Esophagus squamous epithelium (tissue), 5 donors: ENCODE measurements around the gene FNIP2. TPM values are rescaled to one million over a fixed set of nuclear protein-coding genes. Genes with fewer than 3 reads are reported as not detected.
"Not testable (repeated sequence)": the region's sequence is repeated elsewhere in the genome, so short reads cannot be mapped to it uniquely, and the experiment has no call there.

Experiments used
- DNase-seq: peaks from one replicate; lab custom pipeline; 2025; lab: John Stamatoyannopoulos, UW
- H3K27ac ChIP-seq, 4 donors: fragments of 200-600 bp; sonication (generic); one replicate each; pipeline ENCODE4 v1.5.1; 2016 to 2019; ENCODE audit warnings: mild to moderate bottlenecking in 1 of 4
- H3K27me3 ChIP-seq, 4 donors: fragments of 200-600 bp; sonication (generic); 1 replicate in 3 of 4; 2 replicates in 1 of 4; pipeline versions ENCODE4 v1.5.1 to v1.6.0; 2017 to 2021; ENCODE audit warnings: antibody characterized with exemption in 1 of 4
- H3K36me3 ChIP-seq, 3 donors: fragments of 200-600 bp; sonication (generic); one replicate each; pipeline ENCODE4 v1.5.1; 2016 to 2019
- H3K4me1 ChIP-seq, 3 donors: fragments of 200-600 bp; sonication (generic); one replicate each; pipeline ENCODE4 v1.5.1; 2017 to 2019
- H3K4me3 ChIP-seq, 4 donors: fragments of 200-600 bp; sonication (generic); 1 replicate in 3 of 4; 2 replicates in 1 of 4; pipeline ENCODE4 v1.5.1; 2016 to 2019; ENCODE audit warnings: mild to moderate bottlenecking in 2 of 4, moderate library complexity in 1 of 4
- H3K9me3 ChIP-seq, 3 donors: fragments of 200-600 bp; sonication (generic); one replicate each; pipeline ENCODE4 v1.5.1; 2016 to 2019
- CTCF ChIP-seq, 6 experiments: fragments of 450-650 bp in 4 of 6; fragments of 200-600 bp in 2 of 6; sonication (generic) in 2 of 6; IDR thresholded peaks; one replicate each; pipeline ENCODE4 v1.5.1; 2016 to 2019; ENCODE audit warnings: antibody characterized with exemption in 6 of 6, mild to moderate bottlenecking in 4 of 6, moderate library complexity in 4 of 6
- POLR2A ChIP-seq, 4 donors: fragments of 450-650 bp; IDR thresholded peaks; one replicate each; pipeline ENCODE4 v1.6.1; 2017; ENCODE audit warnings: antibody characterized with exemption in 4 of 4, mild to moderate bottlenecking in 4 of 4, moderate library complexity in 3 of 4
- WGBS, 2 donors: methylation state at CpG; one replicate each; pipeline ENCODE4 v1.1.5; 2018; 5-methylcytosine and 5-hydroxymethylcytosine counted together
- intact Hi-C: fragments of 100-400 bp; cut with DNase I; formaldehyde crosslinking; loops from one replicate; pipeline ENCODE4 v1.15.0; 2022
- total RNA-seq, 4 donors: library from RNA; depleted of rRNA; stranded (reverse); fragments of >200 nt; gene quantifications; one replicate each; pipeline ENCODE4 v1.1.0, GENCODE V29; 2016
- donor health status: DM: yes; HTN: yes; CAD: no.

The FNIP2 gene
- total RNA-seq, 4 donors from 2014 or later: 6.0 to 28.8 (median 12.4) TPM

DNA sequence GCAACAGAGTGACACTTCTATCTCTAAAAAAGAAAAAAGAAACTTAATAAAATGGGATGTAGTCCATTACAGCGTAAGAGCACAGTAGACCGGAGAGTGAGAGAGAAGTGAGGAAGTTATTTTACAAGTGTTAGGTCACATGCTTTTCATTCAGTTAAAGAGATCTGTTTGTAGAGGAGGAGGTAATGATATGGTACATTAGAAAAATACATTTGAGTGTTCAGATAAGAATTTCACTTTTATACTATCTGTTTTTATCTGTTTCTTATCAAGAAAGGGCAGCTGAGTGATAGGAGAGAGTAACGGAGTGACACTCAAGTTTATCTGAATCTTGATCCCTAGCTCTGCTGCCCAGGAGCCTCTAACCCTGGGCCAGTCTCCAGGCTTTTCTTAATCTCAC lies 38.9 kb downstream of the FNIP2 start:
- peak overlapping the region in 2 of 4 donors; percentile 4 to 62 for H3K27ac ChIP-seq
- H3K27me3 ChIP-seq: no peaks in the 10 kb centered on the region
- H3K36me3 ChIP-seq: no peaks in the 10 kb centered on the region
- H3K9me3 ChIP-seq: no peaks in the 10 kb centered on the region
- no peak for TF ChIP-seq CTCF (IDR thresholded peaks at IDR 0.05)
- TF ChIP-seq POLR2A (IDR thresholded peaks at IDR 0.05): no peak
- intact Hi-C loops: no loop called here
- H3K4me3 ChIP-seq: no peak overlapping the region
- H3K4me1 ChIP-seq: peaks cover 4 to 75% (median 42%) of the 10 kb centered on the region in 3 donors
- 70% methylated on average over 3 of the region's 3 CpGs for WGBS, 2 donors
- DNase-seq: no peak

GRCh38 chr4:158808399-158808798 lies 39.6 kb downstream of the FNIP2 start:
- no peak for DNase-seq
- peaks cover 4 to 75% (median 42%) of the 10 kb centered on the region in 3 donors for H3K4me1 ChIP-seq
- intact Hi-C loops: no loop called here

GRCh38 chr4:158809208-158809607 lies 40.4 kb downstream of the FNIP2 start:
- Histone ChIP-seq H3K27ac (peak overlapping the region in 3 of 4 donors; percentile 75 to 88 (median 76)), H3K4me1 (peaks cover 4 to 79% (median 42%) of the 10 kb centered on the region in 3 donors)
- H3K36me3 ChIP-seq, H3K4me3 ChIP-seq, H3K27me3 ChIP-seq, H3K9me3 ChIP-seq, intact Hi-C loops, DNase-seq: not testable (repeated sequence)
- WGBS, 2 donors: 79 to 81% methylated on average over 3 to 4 of the region's 4 CpGs

More at GRCh38 chr4:158808399-158808798, 39.6 kb downstream of the FNIP2 start:
- H3K36me3 ChIP-seq: no peaks in the 10 kb centered on the region
- H3K9me3 ChIP-seq: no peaks in the 10 kb centered on the region
- WGBS, 2 donors: 66 to 72% methylated on average over 3 of the region's 3 CpGs
- no peak overlapping the region for H3K4me3 ChIP-seq
- no peaks in the 10 kb centered on the region for H3K27me3 ChIP-seq
- H3K27ac ChIP-seq: peak overlapping the region in 1 of 4 donors; percentile 4
- TF ChIP-seq CTCF (IDR thresholded peaks at IDR 0.05) (no peak), POLR2A (IDR thresholded peaks at IDR 0.05) (no peak)

DNA sequence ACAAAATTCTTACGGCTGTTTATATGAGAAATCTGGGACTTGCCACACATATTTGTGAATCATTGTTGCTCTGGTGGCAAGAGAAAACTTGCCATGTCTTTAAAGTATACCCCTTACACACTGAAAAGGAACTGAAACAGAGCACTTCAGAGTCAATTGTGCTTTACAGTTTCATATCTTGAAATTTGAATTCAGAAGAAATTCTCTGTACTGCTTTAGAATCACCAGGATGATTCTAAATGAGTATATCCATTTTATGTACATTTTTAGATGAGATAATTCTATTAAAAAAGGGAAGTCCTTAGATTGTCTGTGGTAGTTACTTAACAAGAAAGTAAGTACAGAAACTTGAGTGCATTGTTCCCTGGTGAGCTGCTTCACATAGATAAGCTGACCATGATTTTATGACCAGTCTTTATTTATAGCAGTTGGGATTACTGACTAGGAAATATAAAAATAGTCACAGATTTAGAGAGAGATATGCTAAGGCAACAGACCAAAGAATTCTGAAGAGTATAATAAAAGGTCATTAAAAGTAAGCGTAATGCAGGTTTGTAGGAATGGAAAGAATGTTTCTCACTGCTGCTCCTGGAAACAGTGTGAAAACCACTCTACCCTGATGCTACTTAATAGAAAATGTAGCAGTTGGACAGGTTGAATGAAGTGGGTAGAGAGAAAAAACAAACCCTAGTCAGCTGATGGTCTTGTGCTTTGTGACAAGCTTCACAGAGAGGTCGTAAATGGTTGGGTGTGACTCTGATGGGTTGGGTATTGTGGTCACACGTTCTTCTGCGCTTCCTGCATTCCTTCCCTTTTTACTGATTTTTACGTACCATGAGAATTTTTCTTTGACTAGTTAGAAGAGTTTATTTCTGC lies 41.0 kb downstream of the FNIP2 start:
- peaks cover 4 to 75% (median 42%) of the 10 kb centered on the region in 3 donors for H3K4me1 ChIP-seq

More for the DNA sequence above, 41.0 kb downstream of the FNIP2 start:
- Histone ChIP-seq H3K27ac (peak overlapping the region; percentile 21 to 88 (median 76)), H3K4me3 (peak overlapping the region in 1 of 4 donors; percentile 15), H3K9me3 (no peaks in the 10 kb centered on the region), H3K36me3 (no peaks in the 10 kb centered on the region), H3K27me3 (no peaks in the 10 kb centered on the region)
- peak in 1 of 4 donors; percentile 16 for TF ChIP-seq POLR2A (IDR thresholded peaks at IDR 0.05)
- no peak for TF ChIP-seq CTCF (IDR thresholded peaks at IDR 0.05)
- intact Hi-C loops: no loop called here
- no peak for DNase-seq
- 28 to 37% methylated on average over 6 of the region's 6 CpGs for WGBS, 2 donors
